ENCODE results near the gene CA12.

CA12 gene

DNA sequence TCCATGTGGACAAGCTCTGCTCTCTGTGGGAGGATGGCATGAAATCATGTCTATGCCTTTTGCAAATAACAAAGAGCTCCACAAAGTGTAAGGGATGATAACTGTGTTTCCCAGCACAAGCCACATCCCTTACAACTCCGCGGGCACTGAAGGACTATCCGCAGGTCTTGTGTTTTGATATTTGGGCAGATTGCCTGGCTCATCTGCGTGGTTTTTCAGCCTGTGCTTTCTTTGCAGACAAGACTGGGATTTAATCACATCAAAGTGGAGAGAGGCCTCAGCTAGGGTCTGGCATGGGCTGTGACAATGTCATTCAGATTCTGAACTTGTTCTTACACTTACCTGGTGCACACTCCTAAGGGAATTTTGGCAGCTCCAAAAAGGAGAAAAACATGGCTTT lies 30.2 kb upstream of the CA12 start:
- H2BK12ac ChIP-seq (ENCODE audit: low read length in 2 of 2): no peak overlapping the region
- DNase-seq: no peak
- no peak overlapping the region for H4K91ac ChIP-seq (ENCODE audit: low read length)
- H3K4me1 ChIP-seq (ENCODE audit: control insufficient read depth, insufficient read depth, low read depth, low read length): no peaks in the 10 kb centered on the region
- no peak overlapping the region for H3K4me3 ChIP-seq (ENCODE audit: insufficient read depth in 1 of 2, low read depth in 1 of 2, low read length in 2 of 2)
- no peak overlapping the region for H3K27ac ChIP-seq (ENCODE audit: low read length, poor library complexity, severe bottlenecking)
- H2BK120ac ChIP-seq (ENCODE audit: low read depth, low read length): no peak overlapping the region
- H3K27me3 ChIP-seq (ENCODE audit: control insufficient read depth in 1 of 2, insufficient read depth in 1 of 2, low read length in 2 of 2): peaks cover 0 to 15% of the 10 kb centered on the region in 2 experiments
- H2BK15ac ChIP-seq (ENCODE audit: low read depth, poor library complexity, severe bottlenecking): no peak overlapping the region
- H3K9me3 ChIP-seq (ENCODE audit: control insufficient read depth, low read length): no peaks in the 10 kb centered on the region
- H2AK5ac ChIP-seq (ENCODE audit: low read length, severe bottlenecking): no peak overlapping the region
- H3K14ac ChIP-seq (ENCODE audit: low read length in 2 of 2): no peak overlapping the region
- no peak overlapping the region for H2AFZ ChIP-seq (ENCODE audit: low read depth, low read length)
- no peaks in the 10 kb centered on the region for H3K79me1 ChIP-seq (replicated peaks; ENCODE audit: low read length, poor library complexity, severe bottlenecking)
- no peak overlapping the region for H2BK5ac ChIP-seq (ENCODE audit: low read depth, low read length, poor library complexity, severe bottlenecking)
- no peak overlapping the region for H3K23ac ChIP-seq (ENCODE audit: low read length in 2 of 2)
- 88% methylated on average over 4 of the region's 4 CpGs for WGBS
- no peak overlapping the region for H3K4me2 ChIP-seq (ENCODE audit: low read length, poor library complexity, severe bottlenecking)
- no peak overlapping the region for H3K18ac ChIP-seq (ENCODE audit: low read depth in 1 of 2, low read length in 2 of 2)
- no peak overlapping the region for H3K9ac ChIP-seq (ENCODE audit: low read length)
- no peak overlapping the region for H3K4ac ChIP-seq (ENCODE audit: low read depth in 1 of 2, low read length in 2 of 2)
- no peaks in the 10 kb centered on the region for H3K36me3 ChIP-seq (ENCODE audit: control insufficient read depth in 1 of 2, insufficient read depth in 2 of 2, low read depth in 1 of 2, low read length in 2 of 2)
- no peak overlapping the region for H4K8ac ChIP-seq (ENCODE audit: low read length)

DNA sequence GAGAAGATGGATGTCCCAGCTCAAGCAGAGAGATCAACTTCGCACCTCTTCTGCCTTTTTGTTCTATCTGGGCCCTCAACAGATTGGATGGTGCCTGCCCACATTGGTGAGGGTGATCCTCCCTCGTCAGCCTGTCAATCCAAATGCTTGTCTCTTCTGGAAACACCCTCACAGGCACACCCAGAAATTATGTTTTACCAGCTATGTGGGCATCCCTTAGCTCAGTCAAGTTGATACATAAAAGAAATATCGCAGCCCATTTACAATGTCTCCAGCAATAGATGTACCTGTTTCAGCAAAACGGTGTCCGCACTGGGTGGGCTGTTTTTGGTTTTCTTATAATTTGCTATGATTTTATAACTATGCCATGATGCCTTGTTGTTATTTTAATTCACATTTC lies 27.5 kb upstream of the CA12 start:
- Histone ChIP-seq H3K18ac (ENCODE audit: low read depth in 1 of 2, low read length in 2 of 2) (no peak overlapping the region), H4K8ac (ENCODE audit: low read length) (no peak overlapping the region), H3K9me3 (ENCODE audit: control insufficient read depth, low read length) (no peaks in the 10 kb centered on the region), H3K36me3 (ENCODE audit: control insufficient read depth in 1 of 2, insufficient read depth in 2 of 2, low read depth in 1 of 2, low read length in 2 of 2) (no peaks in the 10 kb centered on the region), H3K4me3 (ENCODE audit: insufficient read depth in 1 of 2, low read depth in 1 of 2, low read length in 2 of 2) (no peak overlapping the region), H3K4me1 (ENCODE audit: control insufficient read depth, insufficient read depth, low read depth, low read length) (no peaks in the 10 kb centered on the region), H3K27me3 (ENCODE audit: control insufficient read depth in 1 of 2, insufficient read depth in 1 of 2, low read length in 2 of 2) (peaks cover 0 to 15% of the 10 kb centered on the region in 2 experiments), H3K4ac (ENCODE audit: low read depth in 1 of 2, low read length in 2 of 2) (no peak overlapping the region), H2BK5ac (ENCODE audit: low read depth, low read length, poor library complexity, severe bottlenecking) (no peak overlapping the region), H2AFZ (ENCODE audit: low read depth, low read length) (no peak overlapping the region), H4K91ac (ENCODE audit: low read length) (no peak overlapping the region), H3K9ac (ENCODE audit: low read length) (no peak overlapping the region), H3K14ac (ENCODE audit: low read length in 2 of 2) (no peak overlapping the region), H2BK12ac (ENCODE audit: low read length in 2 of 2) (no peak overlapping the region), H3K4me2 (ENCODE audit: low read length, poor library complexity, severe bottlenecking) (no peak overlapping the region), H3K79me1 (replicated peaks; ENCODE audit: low read length, poor library complexity, severe bottlenecking) (no peaks in the 10 kb centered on the region), H2BK120ac (ENCODE audit: low read depth, low read length) (no peak overlapping the region), H2AK5ac (ENCODE audit: low read length, severe bottlenecking) (no peak overlapping the region), H3K23ac (ENCODE audit: low read length in 2 of 2) (no peak overlapping the region), H3K27ac (ENCODE audit: low read length, poor library complexity, severe bottlenecking) (no peak overlapping the region), H2BK15ac (ENCODE audit: low read depth, poor library complexity, severe bottlenecking) (no peak overlapping the region)
- WGBS: 96% methylated on average over 3 of the region's 5 CpGs
- DNase-seq: no peak

DNA sequence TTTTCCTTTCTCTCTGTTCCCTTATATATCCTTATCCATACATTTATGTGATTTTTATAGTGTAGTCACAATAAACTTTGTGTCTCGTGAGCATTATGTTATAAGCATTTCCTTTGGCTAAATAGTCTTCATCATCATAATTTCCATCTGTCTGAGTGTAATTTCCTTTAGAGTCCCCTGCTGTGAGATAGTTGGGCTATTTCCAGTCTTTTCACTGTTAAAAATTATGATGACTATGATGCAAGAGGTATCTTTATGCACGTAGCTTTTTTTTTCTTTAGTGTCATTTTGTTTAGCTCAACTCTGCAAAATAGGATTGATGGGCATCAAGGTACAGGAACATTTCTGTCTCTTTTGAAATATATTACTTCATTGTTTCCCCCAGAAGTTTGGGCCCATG lies 26.9 kb upstream of the CA12 start:
- Histone ChIP-seq H3K9ac (ENCODE audit: low read length) (no peak overlapping the region), H2AFZ (ENCODE audit: low read depth, low read length) (no peak overlapping the region), H3K4ac (ENCODE audit: low read depth in 1 of 2, low read length in 2 of 2) (no peak overlapping the region), H4K91ac (ENCODE audit: low read length) (no peak overlapping the region), H2AK5ac (ENCODE audit: low read length, severe bottlenecking) (no peak overlapping the region), H3K18ac (ENCODE audit: low read depth in 1 of 2, low read length in 2 of 2) (no peak overlapping the region), H3K14ac (ENCODE audit: low read length in 2 of 2) (no peak overlapping the region), H4K8ac (ENCODE audit: low read length) (no peak overlapping the region), H3K4me1 (ENCODE audit: control insufficient read depth, insufficient read depth, low read depth, low read length) (no peaks in the 10 kb centered on the region), H3K23ac (ENCODE audit: low read length in 2 of 2) (no peak overlapping the region), H2BK120ac (ENCODE audit: low read depth, low read length) (no peak overlapping the region), H3K27me3 (ENCODE audit: control insufficient read depth in 1 of 2, insufficient read depth in 1 of 2, low read length in 2 of 2) (peaks cover 0 to 14% of the 10 kb centered on the region in 2 experiments), H2BK12ac (ENCODE audit: low read length in 2 of 2) (no peak overlapping the region), H3K9me3 (ENCODE audit: control insufficient read depth, low read length) (no peaks in the 10 kb centered on the region), H2BK5ac (ENCODE audit: low read depth, low read length, poor library complexity, severe bottlenecking) (no peak overlapping the region), H3K4me2 (ENCODE audit: low read length, poor library complexity, severe bottlenecking) (no peak overlapping the region), H3K4me3 (ENCODE audit: insufficient read depth in 1 of 2, low read depth in 1 of 2, low read length in 2 of 2) (no peak overlapping the region), H3K79me1 (replicated peaks; ENCODE audit: low read length, poor library complexity, severe bottlenecking) (no peaks in the 10 kb centered on the region), H3K27ac (ENCODE audit: low read length, poor library complexity, severe bottlenecking) (no peak overlapping the region), H2BK15ac (ENCODE audit: low read depth, poor library complexity, severe bottlenecking) (no peak overlapping the region), H3K36me3 (ENCODE audit: control insufficient read depth in 1 of 2, insufficient read depth in 2 of 2, low read depth in 1 of 2, low read length in 2 of 2) (no peaks in the 10 kb centered on the region)
- no peak for DNase-seq
- 67% methylated on average over 1 of the region's 2 CpGs for WGBS

DNA sequence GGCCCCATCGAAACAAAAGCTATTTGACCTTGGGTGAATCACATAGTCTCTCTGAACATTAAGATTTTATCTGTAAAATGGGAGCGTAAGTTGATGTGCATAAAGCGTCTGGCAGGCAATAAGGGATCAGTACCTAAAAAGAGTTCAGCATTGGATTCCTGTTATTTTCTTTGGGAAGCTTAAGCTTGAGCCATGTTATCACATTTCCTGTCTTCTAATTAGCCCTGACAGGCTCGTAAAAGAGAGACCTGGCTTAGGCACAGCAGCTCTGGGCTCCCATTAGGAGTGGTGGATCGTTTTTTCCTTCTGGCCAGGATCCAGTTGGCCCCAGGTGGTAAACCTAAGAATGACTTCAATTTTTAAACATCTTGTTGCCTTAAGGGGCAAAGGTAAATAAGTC lies 26.0 kb upstream of the CA12 start:
- H2BK5ac ChIP-seq (ENCODE audit: low read depth, low read length, poor library complexity, severe bottlenecking): no peak overlapping the region
- H3K36me3 ChIP-seq (ENCODE audit: control insufficient read depth in 1 of 2, insufficient read depth in 2 of 2, low read depth in 1 of 2, low read length in 2 of 2): no peaks in the 10 kb centered on the region
- no peak overlapping the region for H2BK12ac ChIP-seq (ENCODE audit: low read length in 2 of 2)

More for the DNA sequence above, 26.0 kb upstream of the CA12 start:
- Histone ChIP-seq H2BK15ac (ENCODE audit: low read depth, poor library complexity, severe bottlenecking) (no peak overlapping the region), H3K9ac (ENCODE audit: low read length) (no peak overlapping the region), H2AFZ (ENCODE audit: low read depth, low read length) (no peak overlapping the region), H3K18ac (ENCODE audit: low read depth in 1 of 2, low read length in 2 of 2) (no peak overlapping the region), H3K27me3 (ENCODE audit: control insufficient read depth in 1 of 2, insufficient read depth in 1 of 2, low read length in 2 of 2) (peaks cover 0 to 5% of the 10 kb centered on the region in 2 experiments), H2AK5ac (ENCODE audit: low read length, severe bottlenecking) (no peak overlapping the region), H4K8ac (ENCODE audit: low read length) (no peak overlapping the region), H3K14ac (ENCODE audit: low read length in 2 of 2) (no peak overlapping the region), H3K4me2 (ENCODE audit: low read length, poor library complexity, severe bottlenecking) (no peak overlapping the region), H3K4me3 (ENCODE audit: insufficient read depth in 1 of 2, low read depth in 1 of 2, low read length in 2 of 2) (no peak overlapping the region), H3K23ac (ENCODE audit: low read length in 2 of 2) (no peak overlapping the region), H3K9me3 (ENCODE audit: control insufficient read depth, low read length) (no peaks in the 10 kb centered on the region), H4K91ac (ENCODE audit: low read length) (no peak overlapping the region), H3K79me1 (replicated peaks; ENCODE audit: low read length, poor library complexity, severe bottlenecking) (no peaks in the 10 kb centered on the region), H3K4ac (ENCODE audit: low read depth in 1 of 2, low read length in 2 of 2) (no peak overlapping the region), H2BK120ac (ENCODE audit: low read depth, low read length) (no peak overlapping the region), H3K27ac (ENCODE audit: low read length, poor library complexity, severe bottlenecking) (no peak overlapping the region), H3K4me1 (ENCODE audit: control insufficient read depth, insufficient read depth, low read depth, low read length) (no peaks in the 10 kb centered on the region)
- 49% methylated on average over 5 of the region's 5 CpGs for WGBS
- DNase-seq: no peak

All from mesenchymal stem cell (in vitro differentiated cells and primary cell).